Measurements from ENCODE around the gene TMEM178B.

- no peak for TF ChIP-seq ZNF341 (tag by site-specific recombination; IDR thresholded peaks at IDR 0.05; ENCODE audit: low read depth)
- TF ChIP-seq CTCF (tag by site-specific recombination; IDR thresholded peaks at IDR 0.05), result no peak
- TF ChIP-seq ZNF514 (tag by site-specific recombination; IDR thresholded peaks at IDR 0.05), result no peak
- no peak for TF ChIP-seq ZBTB44 (tag by site-specific recombination; IDR thresholded peaks at IDR 0.05)
- no peak for TF ChIP-seq REST (tag by site-specific recombination; IDR thresholded peaks at IDR 0.05)
- TF ChIP-seq ZNF146 (tag by site-specific recombination; IDR thresholded peaks at IDR 0.05), result no peak
- TF ChIP-seq ZNF354C (tag by site-specific recombination; IDR thresholded peaks at IDR 0.05; ENCODE audit: borderline replicate concordance, low read depth), result no peak
- no peak for TF ChIP-seq ZNF23 (tag by site-specific recombination; IDR thresholded peaks at IDR 0.05; ENCODE audit: borderline replicate concordance)
Measured at GRCh38 chr7:141452911-141453310, 379.0 kb downstream of the TMEM178B start.
